K562 (cell line): ENCODE results near the gene COMMD4. TPM values are rescaled to one million over a fixed set of nuclear protein-coding genes. Genes with fewer than 3 reads are reported as not detected.

Experiments used
- ATAC-seq: fragments of 200-7000 bp; cut with Tn5 transposase; 3 replicates; pipeline ENCODE4 v1.9.1; 2020; ENCODE audit warnings: moderate library complexity
- BruUV-seq: library from RNA; stranded (reverse); fragments of 400-500 nt; replicated peaks from 2 replicates; lab custom pipeline; 2021; lab: Mats Ljungman, UMichigan
- CTCF ChIA-PET: fragments of 300-600 bp; formaldehyde crosslinking; extraction: SDS; loops from one replicate; lab custom pipeline; 2021; ENCODE audit warnings: low intra/inter-chr PET ratio; lab: Yijun Ruan, JAX
- POLR2A ChIA-PET: fragments of 300-600, 350-650 bp; sonication (Branson Sonifier 250); formaldehyde crosslinking; extraction: SDS; loops from one replicate; lab custom pipeline; 2021; ENCODE audit warnings: antibody characterized with exemption, inconsistent platforms; lab: Yijun Ruan, JAX
- DNase-seq, 4 experiments: peaks; one replicate each; pipeline versions ENCODE4 v3.0.0 to v3.0.0-alpha.2; 2011 to 2018; ENCODE audit warnings: low spot score in 3 of 4, mixed read lengths in 3 of 4; ENCODE audit errors: extremely low read depth in 1 of 4
- FAIRE-seq: peaks from 2 replicates; lab custom pipeline; 2011; peaks lifted over from hg19 to GRCh38; lab: Jason Lieb, UNC
- H2AFZ ChIP-seq: 2 replicates; pipeline ENCODE4 v1.6.0; 2011; ENCODE audit warnings: low read depth, low read length, control low read depth, inconsistent platforms
- H3K27ac ChIP-seq: fragments of 200-600 bp; 3 replicates; pipeline ENCODE4 v1.8.0; 2011; ENCODE audit warnings: low read depth, mild to moderate bottlenecking, control low read depth, inconsistent platforms, low read length, moderate library complexity, mixed read lengths; ENCODE audit errors: extremely low read depth
- H3K27me3 ChIP-seq, 2 experiments: fragments of 300-600 bp in 1 of 2; 2 replicates in 1 of 2; 3 replicates in 1 of 2; pipeline versions ENCODE4 v1.6.0 to v1.8.0; 2011; ENCODE audit warnings: inconsistent platforms in 2 of 2, low read length in 2 of 2, mild to moderate bottlenecking in 1 of 2, mixed read lengths in 1 of 2, moderate library complexity in 1 of 2; ENCODE audit not compliant: control insufficient read depth in 2 of 2, insufficient read depth in 2 of 2
- H3K36me3 ChIP-seq: fragments of 300-600 bp; 3 replicates; pipeline ENCODE4 v1.8.0; 2011; ENCODE audit warnings: mild to moderate bottlenecking, low read length, inconsistent platforms; ENCODE audit not compliant: control insufficient read depth, insufficient read depth
- H3K4me1 ChIP-seq, 2 experiments: fragments of 200-600 bp in 1 of 2; replicated peaks in 1 of 2; 2 replicates in 1 of 2; 3 replicates in 1 of 2; pipeline versions ENCODE4 v1.5.1 to v1.8.0; 2011; ENCODE audit warnings: inconsistent platforms in 2 of 2, low read length in 2 of 2, mild to moderate bottlenecking in 1 of 2, mixed read lengths in 1 of 2, moderate library complexity in 1 of 2; ENCODE audit not compliant: control insufficient read depth in 2 of 2, insufficient read depth in 2 of 2
- H3K4me2 ChIP-seq: 2 replicates; pipeline ENCODE4 v1.6.1; 2011; ENCODE audit warnings: low read length, control low read depth, inconsistent platforms, mixed read lengths; ENCODE audit not compliant: insufficient read depth
- H3K4me3 ChIP-seq: fragments of 200-600 bp; sonication (generic), shearing (Covaris generic); 2 replicates; pipeline ENCODE4 v1.5.1; 2016; ENCODE audit warnings: control low read depth, inconsistent platforms
- H3K79me2 ChIP-seq: fragments of 200-600 bp; 3 replicates; pipeline ENCODE4 v1.8.0; 2011; ENCODE audit warnings: low read length, inconsistent platforms; ENCODE audit not compliant: control insufficient read depth, insufficient read depth
- H3K9ac ChIP-seq, 2 experiments: 2 replicates each; pipeline versions ENCODE4 v1.6.0 to v1.6.1; 2011; ENCODE audit warnings: low read depth in 2 of 2, low read length in 2 of 2, control low read depth in 1 of 2, inconsistent platforms in 1 of 2, mild to moderate bottlenecking in 1 of 2, mixed read lengths in 1 of 2; ENCODE audit not compliant: insufficient read depth in 1 of 2
- H3K9me1 ChIP-seq: one replicate; pipeline ENCODE4 v1.6.0; 2011; ENCODE audit warnings: inconsistent platforms, mild to moderate bottlenecking, low read length, moderate library complexity; ENCODE audit not compliant: control insufficient read depth, insufficient read depth
- H3K9me3 ChIP-seq: replicated peaks from 2 replicates; pipeline ENCODE4 v1.5.1; 2011; ENCODE audit warnings: low read depth, low read length, inconsistent platforms; ENCODE audit not compliant: control insufficient read depth, insufficient read depth
- H4K20me1 ChIP-seq: replicated peaks from 2 replicates; pipeline ENCODE4 v1.6.1; 2011; ENCODE audit warnings: low read length, inconsistent platforms, mixed read lengths; ENCODE audit not compliant: control insufficient read depth, insufficient read depth
- ATF1 ChIP-seq, 2 experiments: fragments of 450-650 bp in 1 of 2; IDR thresholded peaks; 2 replicates each; pipeline ENCODE4 v1.6.1; 2016; ENCODE audit warnings: missing compliant biosample characterization in 1 of 2, missing genetic modification characterization in 1 of 2
- BCOR ChIP-seq: fragments of 450-650 bp; IDR thresholded peaks from 2 replicates; pipeline ENCODE4 v1.6.1; 2016
- CAMTA2 ChIP-seq: fragments of 250-450 bp; sonication (Bioruptor Pico); conservative IDR thresholded peaks from 2 replicates; pipeline ENCODE4 v1.5.1; 2022
- FOXK1 ChIP-seq: sonication (generic); formaldehyde crosslinking; IDR thresholded peaks from 2 replicates; pipeline ENCODE4 v1.8.0; 2022; ENCODE audit warnings: missing genetic modification reagents, mild to moderate bottlenecking, borderline replicate concordance
- HDAC2 ChIP-seq: fragments of 450-650 bp; IDR thresholded peaks from 2 replicates; pipeline ENCODE4 v1.6.1; 2016; ENCODE audit warnings: mild to moderate bottlenecking
- IFI16 ChIP-seq: fragments of 250-450 bp; sonication (Bioruptor Pico); IDR thresholded peaks from 2 replicates; pipeline ENCODE4 v2.1.2; 2022; ENCODE audit warnings: mild to moderate bottlenecking, inconsistent platforms
- NCOA2 ChIP-seq, 2 experiments: fragments of 450-650 bp; IDR thresholded peaks; 2 replicates each; pipeline ENCODE4 v1.6.1; 2018; ENCODE audit warnings: mild to moderate bottlenecking in 2 of 2, moderate library complexity in 1 of 2; ENCODE audit not compliant: partially characterized antibody in 2 of 2
- PHF20 ChIP-seq: fragments of 450-650 bp; IDR thresholded peaks from 2 replicates; pipeline ENCODE4 v1.6.1; 2018; ENCODE audit not compliant: partially characterized antibody
- SMARCC2 ChIP-seq: fragments of 450-650 bp; IDR thresholded peaks from 2 replicates; pipeline ENCODE4 v1.6.1; 2017; ENCODE audit warnings: antibody characterized with exemption, moderate library complexity, mild to moderate bottlenecking, low read depth
- SNRNP70 ChIP-seq: fragments of 200-400 bp; formaldehyde crosslinking; optimal IDR thresholded peaks from 2 replicates; pipeline ENCODE3; 2017; ENCODE audit warnings: low read depth, low read length
- SP1 ChIP-seq: sonication (generic); formaldehyde crosslinking; IDR thresholded peaks from 2 replicates; pipeline ENCODE4 v1.8.1; 2022; ENCODE audit warnings: mild to moderate bottlenecking, missing genetic modification reagents
- YBX1 ChIP-seq: fragments of 450-650 bp; IDR thresholded peaks from 2 replicates; pipeline ENCODE4 v1.7.1; 2016; ENCODE audit warnings: mild to moderate bottlenecking
- ZNF12 ChIP-seq: sonication (generic); formaldehyde crosslinking; IDR thresholded peaks from 2 replicates; pipeline ENCODE4 v1.4.0; 2020; ENCODE audit warnings: mild to moderate bottlenecking, missing genetic modification reagents
- ZNF175 ChIP-seq: fragments of 200-800 bp; sonication (Bioruptor generic); IDR thresholded peaks from 2 replicates; pipeline ENCODE4 v1.6.1; 2016; ENCODE audit warnings: low read depth, mild to moderate bottlenecking, missing genetic modification characterization, missing compliant biosample characterization
- ZSCAN32 ChIP-seq: fragments of 450-650 bp; formaldehyde crosslinking; IDR thresholded peaks from 2 replicates; pipeline ENCODE4 v1.4.0; 2020; ENCODE audit warnings: mild to moderate bottlenecking, moderate library complexity
- WGBS: fragments of 100-300 bp; shearing (Covaris generic); methylation state at CpG from one replicate; pipeline ENCODE4 v1.1.6; 2016; ENCODE audit warnings: low coverage, mixed read lengths; ENCODE audit not compliant: insufficient coverage; ENCODE audit errors: missing lambda C conversion rate; 5-methylcytosine and 5-hydroxymethylcytosine counted together
- in situ Hi-C: fragments of 300-500 bp; cut with MboI; formaldehyde crosslinking; loops from 4 replicates; pipeline ENCODE4 v1.15.0; 2018; ENCODE audit warnings: inconsistent platforms, mixed read lengths
- intact Hi-C: fragments of 100-400 bp; cut with micrococcal nuclease; formaldehyde crosslinking; loops from 2 replicates; pipeline ENCODE4 v1.14.2; 2022
- polyA plus RNA-seq, 8 experiments: library from polyadenylated mRNA; depleted of rRNA in 4 of 8; stranded (reverse) in 5 of 8; unstranded in 3 of 8; fragments of >200 nt; fragmentation: Nextera tagmentation in 2 of 8; fragmentation: Illumina TruSeq in 1 of 8; extraction: Ambion mirVana in 2 of 8; extraction: Trizol in 1 of 8; gene quantifications; 2 replicates each; pipeline versions ENCODE4 v1.2.1 to v1.2.3, GENCODE V29; 2011 to 2014; ENCODE audit warnings: inconsistent platforms in 1 of 8, missing spikeins in 1 of 8
- total RNA-seq, 7 experiments: library from RNA; depleted of rRNA in 6 of 7; stranded (reverse); fragments of >200 nt in 6 of 7; fragmentation: Illumina TruSeq in 2 of 7; extraction: Trizol in 2 of 7; gene quantifications; 2 replicates each; pipeline versions ENCODE4 v1.2.1 to v1.2.3, GENCODE V29; 2011 to 2021; ENCODE audit warnings: low replicate concordance in 1 of 7
- TF ChIP-seq, protein P1 (sequence below): fragments of 250-450 bp; sonication (Bioruptor Pico); IDR thresholded peaks from 2 replicates; pipeline ENCODE4 v1.8.0; 2021; ENCODE audit warnings: borderline replicate concordance, mild to moderate bottlenecking, moderate library complexity; ENCODE audit not compliant: poor library complexity, severe bottlenecking
- TF ChIP-seq, protein P2 (sequence below): fragments of 200-800 bp; sonication (Bioruptor generic); IDR thresholded peaks from 2 replicates; pipeline ENCODE4 v1.6.1; 2016; ENCODE audit warnings: missing genetic modification characterization, missing compliant biosample characterization

The COMMD4 gene
- total and polyA plus RNA-seq, 9 of the 15 experiments (the other 6 are each of a cell fraction or from before 2014, with no cell fraction given): 20.4 to 140 (median 63.9) TPM

DNA sequence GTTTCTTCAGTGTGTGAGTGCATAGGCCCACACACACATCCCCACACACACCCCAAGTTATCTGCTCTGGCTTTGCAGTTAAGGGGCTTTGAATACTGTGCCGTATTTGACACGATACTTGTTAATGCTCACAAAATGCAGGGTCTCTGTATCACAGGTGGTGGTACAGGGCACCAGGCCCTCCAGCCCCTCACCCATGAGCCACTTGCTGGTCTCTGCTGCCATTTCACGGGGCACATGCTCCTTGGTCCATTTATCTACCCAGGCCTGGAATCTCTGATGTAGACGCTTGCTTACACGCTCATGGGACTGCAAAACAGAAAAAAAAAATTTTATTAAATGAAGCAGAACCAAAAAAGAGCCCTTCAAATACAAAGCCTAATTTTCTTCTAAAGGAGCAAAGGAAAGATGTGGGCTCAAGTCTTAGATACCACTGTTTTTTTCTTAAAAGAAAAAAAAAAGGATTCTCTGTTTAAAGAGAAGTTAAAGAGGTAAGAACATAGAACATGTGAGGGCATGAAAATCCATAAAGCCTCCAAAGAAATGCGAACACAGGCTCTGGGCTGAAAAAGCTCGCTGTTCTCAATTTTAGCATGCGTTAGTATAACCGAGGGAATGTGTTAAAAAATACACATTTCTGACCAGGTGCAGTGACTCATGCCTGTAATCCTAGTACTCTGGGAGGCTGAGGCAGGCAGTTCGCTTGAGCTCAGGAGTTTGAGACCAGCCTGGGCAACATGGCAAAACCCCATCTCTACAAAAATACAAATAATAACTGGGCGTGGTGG lies 36.2 kb downstream of the COMMD4 start (continued):
- TF ChIP-seq NCOA2 (IDR thresholded peaks at IDR 0.05; ENCODE audit: partially characterized antibody in 2 of 2) (no peak), FOXK1 (CRISPR knock-in tag) (no peak), ATF1 (CRISPR knock-in tag; IDR thresholded peaks at IDR 0.05) (no peak), ATF1 (tag; IDR thresholded peaks at IDR 0.05) (no peak)
- TF ChIP-seq, protein P1, sequence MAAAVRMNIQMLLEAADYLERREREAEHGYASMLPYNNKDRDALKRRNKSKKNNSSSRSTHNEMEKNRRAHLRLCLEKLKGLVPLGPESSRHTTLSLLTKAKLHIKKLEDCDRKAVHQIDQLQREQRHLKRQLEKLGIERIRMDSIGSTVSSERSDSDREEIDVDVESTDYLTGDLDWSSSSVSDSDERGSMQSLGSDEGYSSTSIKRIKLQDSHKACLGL (CRISPR knock-in tag): no peak
- TF ChIP-seq, all 486 proteins: peak for 0

- DNase-seq: no peak
- Histone ChIP-seq H3K4me1 (no peaks in the 10 kb centered on the region), H3K9me1 (no peaks in the 10 kb centered on the region), H3K27me3 (no peaks in the 10 kb centered on the region), H3K36me3 (peaks cover 92% of the 10 kb centered on the region), H3K4me2 (no peak overlapping the region), H2AFZ (no peak overlapping the region), H3K27ac (no peak overlapping the region), H4K20me1 (no peaks in the 10 kb centered on the region), H3K4me3 (no peak overlapping the region), H3K9ac (no peak overlapping the region), H3K79me2 (no peaks in the 10 kb centered on the region), H3K9me3 (no peaks in the 10 kb centered on the region)
- BruUV-seq: no TSS peak
- intact Hi-C loops (no loop called here), in situ Hi-C loops (no loop called here)
- POLR2A ChIA-PET: interaction anchor here (1.0 to 1.7 kb wide), 5 partner anchors 10 to 71 kb away, joined by 3 to 5 read pairs (median 3); partner anchors contain the start of gene SIN3A
- 72% methylated on average over 4 of the region's 4 CpGs for WGBS
- CTCF ChIA-PET: no interaction called here
- no peak for FAIRE-seq
- ATAC-seq: no peak
- TF ChIP-seq ZNF12 (CRISPR knock-in tag) (no peak), SMARCC2 (no peak), IFI16 (no peak), CAMTA2 (CRISPR knock-in tag) (no peak), YBX1 (no peak), SNRNP70 (no peak), BCOR (no peak), SP1 (CRISPR knock-in tag) (no peak), ZNF175 (no peak), ZSCAN32 (CRISPR knock-in tag) (no peak), PHF20 (no peak), HDAC2 (no peak)
- TF ChIP-seq, protein P2, sequence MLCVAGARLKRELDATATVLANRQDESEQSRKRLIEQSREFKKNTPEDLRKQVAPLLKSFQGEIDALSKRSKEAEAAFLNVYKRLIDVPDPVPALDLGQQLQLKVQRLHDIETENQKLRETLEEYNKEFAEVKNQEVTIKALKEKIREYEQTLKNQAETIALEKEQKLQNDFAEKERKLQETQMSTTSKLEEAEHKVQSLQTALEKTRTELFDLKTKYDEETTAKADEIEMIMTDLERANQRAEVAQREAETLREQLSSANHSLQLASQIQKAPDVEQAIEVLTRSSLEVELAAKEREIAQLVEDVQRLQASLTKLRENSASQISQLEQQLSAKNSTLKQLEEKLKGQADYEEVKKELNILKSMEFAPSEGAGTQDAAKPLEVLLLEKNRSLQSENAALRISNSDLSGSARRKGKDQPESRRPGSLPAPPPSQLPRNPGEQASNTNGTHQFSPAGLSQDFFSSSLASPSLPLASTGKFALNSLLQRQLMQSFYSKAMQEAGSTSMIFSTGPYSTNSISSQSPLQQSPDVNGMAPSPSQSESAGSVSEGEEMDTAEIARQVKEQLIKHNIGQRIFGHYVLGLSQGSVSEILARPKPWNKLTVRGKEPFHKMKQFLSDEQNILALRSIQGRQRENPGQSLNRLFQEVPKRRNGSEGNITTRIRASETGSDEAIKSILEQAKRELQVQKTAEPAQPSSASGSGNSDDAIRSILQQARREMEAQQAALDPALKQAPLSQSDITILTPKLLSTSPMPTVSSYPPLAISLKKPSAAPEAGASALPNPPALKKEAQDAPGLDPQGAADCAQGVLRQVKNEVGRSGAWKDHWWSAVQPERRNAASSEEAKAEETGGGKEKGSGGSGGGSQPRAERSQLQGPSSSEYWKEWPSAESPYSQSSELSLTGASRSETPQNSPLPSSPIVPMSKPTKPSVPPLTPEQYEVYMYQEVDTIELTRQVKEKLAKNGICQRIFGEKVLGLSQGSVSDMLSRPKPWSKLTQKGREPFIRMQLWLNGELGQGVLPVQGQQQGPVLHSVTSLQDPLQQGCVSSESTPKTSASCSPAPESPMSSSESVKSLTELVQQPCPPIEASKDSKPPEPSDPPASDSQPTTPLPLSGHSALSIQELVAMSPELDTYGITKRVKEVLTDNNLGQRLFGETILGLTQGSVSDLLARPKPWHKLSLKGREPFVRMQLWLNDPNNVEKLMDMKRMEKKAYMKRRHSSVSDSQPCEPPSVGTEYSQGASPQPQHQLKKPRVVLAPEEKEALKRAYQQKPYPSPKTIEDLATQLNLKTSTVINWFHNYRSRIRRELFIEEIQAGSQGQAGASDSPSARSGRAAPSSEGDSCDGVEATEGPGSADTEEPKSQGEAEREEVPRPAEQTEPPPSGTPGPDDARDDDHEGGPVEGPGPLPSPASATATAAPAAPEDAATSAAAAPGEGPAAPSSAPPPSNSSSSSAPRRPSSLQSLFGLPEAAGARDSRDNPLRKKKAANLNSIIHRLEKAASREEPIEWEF (CRISPR knock-in tag): no peak
Observed at GRCh38 chr15:75380773-75381172, 44.9 kb downstream of the COMMD4 start.
